GM23338 (cell line): ENCODE measurements around the gene RPTOR. TPM values are rescaled to one million over a fixed set of nuclear protein-coding genes. Genes with fewer than 3 reads are reported as not detected.

Experiments used
- ATAC-seq: fragments of 200-7000 bp; cut with Tn5 transposase; 3 replicates; pipeline ENCODE4 v1.9.1; 2020
- DNase-seq: peaks from one replicate; pipeline ENCODE4 v3.0.0-alpha.2; 2015; ENCODE audit warnings: low spot score
- H2AFZ ChIP-seq: fragments of 200-600 bp; sonication (generic); 2 replicates; pipeline ENCODE4 v1.8.0; 2016; ENCODE audit warnings: antibody characterized with exemption, mild to moderate bottlenecking, moderate library complexity
- H3F3A ChIP-seq: fragments of 200-600 bp; sonication (generic); replicated peaks from 2 replicates; pipeline ENCODE4 v1.8.0; 2017; ENCODE audit warnings: antibody characterized with exemption, mixed run types, low read depth
- H3K27ac ChIP-seq: fragments of 200-600 bp; sonication (generic); 2 replicates; pipeline ENCODE4 v1.6.1; 2016; ENCODE audit warnings: low read depth
- H3K27me3 ChIP-seq: fragments of 200-600 bp; sonication (generic); 2 replicates; pipeline ENCODE4 v1.8.0; 2016; ENCODE audit warnings: mild to moderate bottlenecking, mixed run types, moderate library complexity; ENCODE audit not compliant: insufficient read depth
- H3K36me3 ChIP-seq: fragments of 200-600 bp; sonication (generic); 2 replicates; pipeline ENCODE4 v1.8.0; 2016; ENCODE audit warnings: mild to moderate bottlenecking; ENCODE audit not compliant: insufficient read depth
- H3K4me1 ChIP-seq: fragments of 200-600 bp; sonication (generic); 2 replicates; pipeline ENCODE4 v1.8.0; 2016; ENCODE audit warnings: mild to moderate bottlenecking, moderate library complexity; ENCODE audit not compliant: insufficient read depth
- H3K4me2 ChIP-seq: fragments of 200-600 bp; sonication (generic); 2 replicates; pipeline ENCODE4 v1.7.1; 2017; ENCODE audit warnings: mixed run types
- H3K4me3 ChIP-seq: fragments of 200-600 bp; sonication (generic); 2 replicates; pipeline ENCODE4 v1.6.1; 2016; ENCODE audit warnings: mixed run types
- H3K79me2 ChIP-seq: fragments of 200-600 bp; sonication (generic); replicated peaks from 2 replicates; pipeline ENCODE4 v1.8.0; 2017; ENCODE audit warnings: mild to moderate bottlenecking; ENCODE audit not compliant: insufficient read depth
- H3K9me2 ChIP-seq: fragments of 200-600 bp; sonication (generic); 2 replicates; pipeline ENCODE4 v1.8.0; 2017; ENCODE audit not compliant: insufficient read depth
- H4K20me1 ChIP-seq: fragments of 200-600 bp; sonication (generic); replicated peaks from 2 replicates; pipeline ENCODE4 v1.8.0; 2017; ENCODE audit warnings: mild to moderate bottlenecking; ENCODE audit not compliant: insufficient read depth
- H3K27ac Mint-ChIP-seq: 2 replicates; pipeline ENCODE4 v1.8.0; 2020; ENCODE audit warnings: inconsistent platforms, mild to moderate bottlenecking, moderate library complexity, mixed read lengths
- H3K27me3 Mint-ChIP-seq: 3 replicates; pipeline ENCODE4 v1.8.0; 2022; ENCODE audit warnings: low read depth, mild to moderate bottlenecking, moderate library complexity, mixed read lengths, inconsistent platforms; ENCODE audit not compliant: insufficient read depth, poor library complexity
- H3K36me3 Mint-ChIP-seq: 3 replicates; pipeline ENCODE4 v1.8.0; 2021; ENCODE audit warnings: low read depth, mild to moderate bottlenecking, inconsistent platforms, moderate library complexity, mixed read lengths
- H3K4me1 Mint-ChIP-seq: 3 replicates; pipeline ENCODE4 v1.8.0; 2020; ENCODE audit warnings: mild to moderate bottlenecking, inconsistent platforms, mixed read lengths
- H3K4me3 Mint-ChIP-seq: 3 replicates; pipeline ENCODE4 v1.8.0; 2021; ENCODE audit warnings: moderate library complexity, mild to moderate bottlenecking, inconsistent platforms, mixed read lengths
- H3K9me3 Mint-ChIP-seq: 3 replicates; pipeline ENCODE4 v1.8.0; 2020; ENCODE audit warnings: moderate library complexity, mild to moderate bottlenecking, inconsistent platforms, mixed read lengths
- CREB1 ChIP-seq: fragments of 250-450 bp; sonication (Bioruptor Pico); IDR thresholded peaks from 2 replicates; pipeline ENCODE4 v1.5.0; 2020; ENCODE audit warnings: low read depth, mild to moderate bottlenecking, moderate library complexity
- EZH2 ChIP-seq: fragments of 200-600 bp; sonication (generic); IDR thresholded peaks from one replicate; pipeline ENCODE4 v1.8.0; 2017; ENCODE audit warnings: antibody characterized with exemption, mild to moderate bottlenecking, low read depth; ENCODE audit not compliant: unreplicated experiment
- EZH2phosphoT487 ChIP-seq: fragments of 200-600 bp; sonication (generic); IDR thresholded peaks from one replicate; pipeline ENCODE4 v1.8.1; 2018; ENCODE audit warnings: antibody characterized with exemption; ENCODE audit not compliant: unreplicated experiment
- NANOG ChIP-seq: IDR thresholded peaks from 2 replicates; pipeline ENCODE4 v1.6.1; 2016; ENCODE audit warnings: antibody characterized with exemption, borderline replicate concordance
- REST ChIP-seq: IDR thresholded peaks from one replicate; pipeline ENCODE4 v1.6.1; 2018; ENCODE audit warnings: antibody characterized with exemption; ENCODE audit not compliant: unreplicated experiment
- ZNF114 ChIP-seq: fragments of 250-450 bp; sonication (Bioruptor Pico); IDR thresholded peaks from 2 replicates; pipeline ENCODE4 v1.5.0; 2020; ENCODE audit warnings: mild to moderate bottlenecking, moderate library complexity
- ZNF462 ChIP-seq: fragments of 250-450 bp; sonication (Bioruptor Pico); IDR thresholded peaks from 2 replicates; pipeline ENCODE4 v1.5.0; 2020; ENCODE audit warnings: mild to moderate bottlenecking, moderate library complexity
- polyA plus RNA-seq: library from polyadenylated mRNA; unstranded; fragments of >200 nt; fragmentation: Nextera tagmentation; extraction: Ambion mirVana; gene quantifications from 2 replicates; pipeline ENCODE4 v1.2.1, GENCODE V29; 2016
- total RNA-seq: library from RNA; depleted of rRNA; stranded (reverse); fragments of >200 nt; shearing (Covaris generic); gene quantifications from 2 replicates; pipeline ENCODE4 v1.2.3, GENCODE V29; 2014

RPTOR gene
- total and polyA plus RNA-seq, 2 experiments from 2014 or later: 9.5 to 38.0 TPM

GRCh38 chr17:80760511-80760911 lies 215.9 kb downstream of the RPTOR start (continued):
- no peak for TF ChIP-seq REST
- no peak for TF ChIP-seq NANOG
- no peak for TF ChIP-seq ZNF114
- TF ChIP-seq EZH2phosphoT487: no peak

- ATAC-seq: no peak
- no peak for TF ChIP-seq ZNF114
- TF ChIP-seq NANOG: no peak
- no peak for TF ChIP-seq ZNF462 (CRISPR knock-in tag)
- TF ChIP-seq CREB1 (CRISPR knock-in tag): no peak
- no peak for TF ChIP-seq EZH2
- no peak for TF ChIP-seq EZH2phosphoT487
- TF ChIP-seq REST: no peak
- Histone ChIP-seq H4K20me1 (no peaks in the 10 kb centered on the region; the same call in 1 of the 2 replicates), H3F3A (no peaks in the 10 kb centered on the region), H3K27me3 (no peaks in the 10 kb centered on the region), H3K36me3 (no peaks in the 10 kb centered on the region), H3K9me2 (no peaks in the 10 kb centered on the region), H3K27ac (no peak overlapping the region), H3K79me2 (no peaks in the 10 kb centered on the region), H2AFZ (no peak overlapping the region), H3K4me2 (no peak overlapping the region), H3K4me3 (no peak overlapping the region), H3K4me1 (no peaks in the 10 kb centered on the region)
- H3K27me3 Mint-ChIP-seq: no peaks in the 10 kb centered on the region
- H3K4me1 Mint-ChIP-seq: peaks cover 12% of the 10 kb centered on the region
- H3K36me3 Mint-ChIP-seq: peaks cover 2% of the 10 kb centered on the region
- H3K9me3 Mint-ChIP-seq: no peaks in the 10 kb centered on the region
- no peak overlapping the region for H3K4me3 Mint-ChIP-seq
- no peak for DNase-seq
- H3K27ac Mint-ChIP-seq: no peak overlapping the region; the same call in 1 of the 2 replicates
Measured at GRCh38 chr17:80761110-80761871, 216.7 kb downstream of the RPTOR start.
